GM12878 (cell line): Measurements from ENCODE around the gene RINL. TPM values are rescaled to one million over a fixed set of nuclear protein-coding genes. Genes with fewer than 3 reads are reported as not detected.

ENCODE experiments used
- ATAC-seq: fragments of 200-7000 bp; cut with Tn5 transposase; 3 replicates; pipeline ENCODE4 v1.9.1; 2020; ENCODE audit warnings: mild to moderate bottlenecking, moderate library complexity
- BruUV-seq: library from RNA; stranded (reverse); fragments of 400-500 nt; replicated peaks from 2 replicates; lab custom pipeline; 2021; lab: Mats Ljungman, UMichigan
- CTCF ChIA-PET: fragments of 300-600 bp; sonication (Branson Sonifier 250); formaldehyde crosslinking; extraction: SDS; loops from one replicate; lab custom pipeline; 2021; ENCODE audit warnings: inconsistent platforms; lab: Yijun Ruan, JAX
- POLR2A ChIA-PET: fragments of 350-600 bp; formaldehyde crosslinking; extraction: SDS; loops from one replicate; lab custom pipeline; 2021; ENCODE audit warnings: inconsistent platforms; lab: Charles Lee
- RAD21 ChIA-PET: fragments of 300-600 bp; sonication (Branson Sonifier 250); formaldehyde crosslinking; loops from one replicate; lab custom pipeline; 2023; ENCODE audit warnings: antibody characterized with exemption; ENCODE audit not compliant: unreplicated experiment; lab: Charles Lee
- SMC1A ChIA-PET: fragments of 300-600 bp; sonication (Branson Sonifier 250); formaldehyde crosslinking; loops from one replicate; lab custom pipeline; 2023; ENCODE audit not compliant: unreplicated experiment, uncharacterized antibody; lab: Charles Lee
- DNase-seq: peaks from one replicate; pipeline ENCODE4 v3.0.0-alpha.2; 2011; ENCODE audit warnings: low read depth, low spot score
- FAIRE-seq: peaks from 3 replicates; lab custom pipeline; 2011; peaks lifted over from hg19 to GRCh38; lab: Jason Lieb, UNC
- H2AFZ ChIP-seq: 2 replicates; pipeline ENCODE4 v1.6.0; 2011; ENCODE audit warnings: low read depth, low read length, control low read depth; ENCODE audit not compliant: control insufficient read depth
- H3K27ac ChIP-seq: 2 replicates; pipeline ENCODE4 v1.5.1; 2011; ENCODE audit warnings: control low read depth; ENCODE audit not compliant: control insufficient read depth, insufficient read depth
- H3K27me3 ChIP-seq, 2 experiments: replicated peaks in 1 of 2; 2 replicates each; pipeline versions ENCODE4 v1.6.0 to v1.6.1; 2011; ENCODE audit warnings: low read length in 1 of 2; ENCODE audit not compliant: control insufficient read depth in 2 of 2, insufficient read depth in 2 of 2
- H3K36me3 ChIP-seq, 2 experiments: 2 replicates each; pipeline ENCODE4 v1.5.1; 2011; ENCODE audit warnings: low read length in 1 of 2; ENCODE audit not compliant: control insufficient read depth in 2 of 2, insufficient read depth in 2 of 2
- H3K4me1 ChIP-seq: 2 replicates; pipeline ENCODE4 v1.6.1; 2011; ENCODE audit warnings: mild to moderate bottlenecking, low read length, moderate library complexity, mixed read lengths; ENCODE audit not compliant: control insufficient read depth, insufficient read depth
- H3K4me2 ChIP-seq: 2 replicates; pipeline ENCODE4 v1.6.0; 2011; ENCODE audit warnings: control low read depth; ENCODE audit not compliant: control insufficient read depth, insufficient read depth
- H3K4me3 ChIP-seq: fragments of 200-600 bp; sonication (generic); 2 replicates; pipeline ENCODE4 v1.5.1; 2016
- H3K79me2 ChIP-seq: 2 replicates; pipeline ENCODE4 v1.6.0; 2011; ENCODE audit warnings: low read length; ENCODE audit not compliant: control insufficient read depth, insufficient read depth
- H3K9ac ChIP-seq: 2 replicates; pipeline ENCODE4 v1.8.0; 2011; ENCODE audit warnings: low read length, control low read depth, mixed read lengths; ENCODE audit not compliant: control insufficient read depth, insufficient read depth
- H3K9me3 ChIP-seq: replicated peaks from 3 replicates; pipeline ENCODE4 v1.5.1; 2011; ENCODE audit warnings: mild to moderate bottlenecking, low read length; ENCODE audit not compliant: control insufficient read depth, insufficient read depth
- H4K20me1 ChIP-seq: 2 replicates; pipeline ENCODE4 v1.6.0; 2011; ENCODE audit not compliant: control insufficient read depth, insufficient read depth
- FOS ChIP-seq: IDR thresholded peaks from 3 replicates; pipeline ENCODE4 v1.6.1; 2011; ENCODE audit warnings: borderline replicate concordance; ENCODE audit not compliant: insufficient read length; ENCODE audit errors: extremely low read depth
- FOXM1 ChIP-seq: IDR thresholded peaks from 2 replicates; pipeline ENCODE4 v1.6.1; 2012; ENCODE audit warnings: low read depth, mild to moderate bottlenecking, inconsistent platforms, low read length, moderate library complexity
- MAX ChIP-seq: IDR thresholded peaks from 2 replicates; pipeline ENCODE4 v1.6.1; 2012; ENCODE audit warnings: low read depth, low read length, improper control_type of control experiment
- POLR2A ChIP-seq: IDR thresholded peaks from 2 replicates; pipeline ENCODE4 v1.6.1; 2011; ENCODE audit warnings: low read depth, mild to moderate bottlenecking, low read length
- ZBTB33 ChIP-seq: fragments of 450-650 bp; IDR thresholded peaks from 2 replicates; pipeline ENCODE4 v1.6.1; 2017; ENCODE audit warnings: mild to moderate bottlenecking
- ZBTB4 ChIP-seq: fragments of 450-650 bp; formaldehyde crosslinking; IDR thresholded peaks from 2 replicates; pipeline ENCODE4 v1.4.0; 2022; ENCODE audit warnings: mild to moderate bottlenecking, moderate library complexity
- WGBS: methylation state at CpG from one replicate; pipeline ENCODE4 v1.1.6; 2016; ENCODE audit warnings: low lambda C conversion rate; ENCODE audit not compliant: insufficient replicate concordance, insufficient coverage; ENCODE audit errors: missing lambda C conversion rate; 5-methylcytosine and 5-hydroxymethylcytosine counted together
- in situ Hi-C: fragments of 300-500 bp; cut with MboI; formaldehyde crosslinking; loops from 9 replicates; pipeline ENCODE4 v1.14.3; 2018; ENCODE audit warnings: mixed read lengths
- intact Hi-C: fragments of 100-400 bp; cut with micrococcal nuclease; formaldehyde crosslinking; loops from one replicate; pipeline ENCODE4 v1.14.2; 2022; ENCODE audit not compliant: unreplicated experiment
- polyA plus RNA-seq, 11 experiments: library from polyadenylated mRNA; depleted of rRNA in 4 of 11; unstranded in 6 of 11; stranded (reverse) in 5 of 11; fragments of >200 nt; fragmentation: Nextera tagmentation in 4 of 11; fragmentation: Illumina TruSeq in 1 of 11; extraction: Ambion mirVana in 4 of 11; extraction: Trizol in 1 of 11; gene quantifications; 1 replicate in 1 of 11; 2 replicates in 10 of 11; pipeline versions ENCODE4 v1.2.1 to v1.2.3, GENCODE V29; 2011 to 2016; ENCODE audit warnings: inconsistent platforms in 2 of 11, missing spikeins in 2 of 11, low read depth in 1 of 11
- total RNA-seq, 4 experiments: library from RNA; depleted of rRNA in 3 of 4; stranded (reverse); fragments of >200 nt in 3 of 4; fragmentation: Illumina TruSeq in 1 of 4; extraction: Trizol in 1 of 4; gene quantifications; 2 replicates each; pipeline versions ENCODE4 v1.2.1 to v1.2.3, GENCODE V29; 2013 to 2021

Gene RINL
- total and polyA plus RNA-seq, 10 of the 15 experiments (the other 5 are each of a cell fraction or from before 2014, with no cell fraction given) = 14.5 to 64.2 (median 47.6) TPM

- Histone ChIP-seq H3K79me2 (peaks cover 61% of the 10 kb centered on the region), H3K36me3 (peaks cover 29 to 54% of the 10 kb centered on the region in 2 experiments), H3K27me3 (no peaks in the 10 kb centered on the region), H3K4me3 (no peak overlapping the region), H3K27ac (no peak overlapping the region), H3K4me2 (peak overlapping the region; percentile 26), H3K4me1 (peaks cover 26% of the 10 kb centered on the region), H2AFZ (no peak overlapping the region), H4K20me1 (peaks cover 12% of the 10 kb centered on the region)
- no peak for DNase-seq
- intact Hi-C loops (no loop called here), in situ Hi-C loops (no loop called here)
- WGBS = 38% methylated on average over 2 of the region's 2 CpGs
- ChIA-PET POLR2A (interaction anchor here (3.8 kb wide), 1 partner anchor 13 kb away, joined by 43 read pairs; the partner anchor contains the start of gene ECH1), SMC1A (interaction anchor here (0.7 to 1.2 kb wide), 4 partner anchors 15 to 85 kb away, joined by 3 to 5 read pairs (median 3); partner anchors contain the start of genes MRPS12 and SARS2), RAD21 (interaction anchor here (0.8 to 1.2 kb wide), 3 partner anchors 14 to 42 kb away, joined by 3 to 4 read pairs (median 4); partner anchors contain the start of gene ECH1)
- no peak for FAIRE-seq
- BruUV-seq = no TSS peak
- no peak for ATAC-seq
- TF ChIP-seq POLR2A = peak; percentile 12; the same call in 1 of the 2 replicates
- no peak for TF ChIP-seq ZBTB4 (CRISPR knock-in tag)
- TF ChIP-seq FOS = no peak
- TF ChIP-seq ZBTB33 = no peak
- TF ChIP-seq FOXM1 = no peak
- TF ChIP-seq MAX = no peak
- TF ChIP-seq, all 136 proteins: peak for 1
- Histone ChIP-seq H3K9me3 (no peaks in the 10 kb centered on the region), H3K9ac (no peak overlapping the region)
- CTCF ChIA-PET = interaction anchor here (0.9 to 4.1 kb wide), 3 partner anchors 15 to 41 kb away, joined by 3 to 20 read pairs (median 3); no protein-coding TSS in a partner anchor
These were observed 32.0 kb downstream of the RINL start for GRCh38 chr19:38846097-38846496.
